ENCODE data around the gene CACNB4. TPM values are rescaled to one million over a fixed set of nuclear protein-coding genes. Genes with fewer than 3 reads are reported as not detected.

The CACNB4 gene
- total RNA-seq, 1 experiment from 2014 or later: 1.00 TPM

DNA sequence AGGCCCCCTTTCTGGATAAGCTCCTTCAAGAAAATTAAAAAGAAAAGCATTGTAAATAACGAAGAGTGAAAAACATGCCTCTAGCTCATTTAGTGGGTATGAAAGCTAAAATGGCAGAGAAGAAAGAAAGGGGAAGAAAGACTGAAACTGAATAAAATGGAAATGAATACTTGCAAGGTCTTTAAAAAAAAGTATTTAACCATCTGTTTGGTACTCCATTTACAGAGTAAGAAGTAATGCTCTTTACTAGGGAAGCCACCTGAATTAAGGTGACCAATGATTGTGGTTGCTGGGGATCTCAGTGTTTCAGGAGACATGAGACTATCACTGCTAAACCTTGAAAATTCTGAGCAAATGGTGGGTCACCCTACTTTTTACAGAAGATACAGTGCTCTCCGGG is 253.0 kb downstream of the CACNB4 start:
- no peak overlapping the region for H3K4me3 ChIP-seq (ENCODE audit: low read depth, low read length)
- H3K9me3 Mint-ChIP-seq (ENCODE audit: unreplicated experiment): no peaks in the 10 kb centered on the region
- no peaks in the 10 kb centered on the region for H3K36me3 ChIP-seq (ENCODE audit: control insufficient read depth, insufficient read depth, low read length)
- H3K9me3 ChIP-seq: no peaks in the 10 kb centered on the region
- H3K4me3 Mint-ChIP-seq (ENCODE audit: unreplicated experiment): no peak overlapping the region
- no TSS peak for BruUV-seq (replicated peaks)
- DNase-seq: no peak
- no peak overlapping the region for H3K27ac Mint-ChIP-seq (ENCODE audit: unreplicated experiment)
- POLR2A ChIA-PET: no interaction called here
- no peaks in the 10 kb centered on the region for H3K27me3 Mint-ChIP-seq (ENCODE audit: insufficient read depth, unreplicated experiment)
- no peaks in the 10 kb centered on the region for H3K27me3 ChIP-seq (replicated peaks; ENCODE audit: control insufficient read depth, insufficient read depth, low read length)
- intact Hi-C loops (cut with micrococcal nuclease; ENCODE audit: unreplicated experiment): no loop called here
- TF ChIP-seq, protein P1, sequence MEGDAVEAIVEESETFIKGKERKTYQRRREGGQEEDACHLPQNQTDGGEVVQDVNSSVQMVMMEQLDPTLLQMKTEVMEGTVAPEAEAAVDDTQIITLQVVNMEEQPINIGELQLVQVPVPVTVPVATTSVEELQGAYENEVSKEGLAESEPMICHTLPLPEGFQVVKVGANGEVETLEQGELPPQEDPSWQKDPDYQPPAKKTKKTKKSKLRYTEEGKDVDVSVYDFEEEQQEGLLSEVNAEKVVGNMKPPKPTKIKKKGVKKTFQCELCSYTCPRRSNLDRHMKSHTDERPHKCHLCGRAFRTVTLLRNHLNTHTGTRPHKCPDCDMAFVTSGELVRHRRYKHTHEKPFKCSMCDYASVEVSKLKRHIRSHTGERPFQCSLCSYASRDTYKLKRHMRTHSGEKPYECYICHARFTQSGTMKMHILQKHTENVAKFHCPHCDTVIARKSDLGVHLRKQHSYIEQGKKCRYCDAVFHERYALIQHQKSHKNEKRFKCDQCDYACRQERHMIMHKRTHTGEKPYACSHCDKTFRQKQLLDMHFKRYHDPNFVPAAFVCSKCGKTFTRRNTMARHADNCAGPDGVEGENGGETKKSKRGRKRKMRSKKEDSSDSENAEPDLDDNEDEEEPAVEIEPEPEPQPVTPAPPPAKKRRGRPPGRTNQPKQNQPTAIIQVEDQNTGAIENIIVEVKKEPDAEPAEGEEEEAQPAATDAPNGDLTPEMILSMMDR (IDR thresholded peaks at IDR 0.05; ENCODE audit: insufficient read depth in 1 of 2, low read depth in 1 of 2, low read length in 1 of 2, severe bottlenecking in 1 of 2, unreplicated experiment in 1 of 2): no peak
- no peaks in the 10 kb centered on the region for H3K36me3 Mint-ChIP-seq (ENCODE audit: insufficient read depth, unreplicated experiment)
- H3K4me1 ChIP-seq: no peaks in the 10 kb centered on the region
- no peaks in the 10 kb centered on the region for H3K4me1 Mint-ChIP-seq (ENCODE audit: low read depth, unreplicated experiment)
- CTCF ChIA-PET: no interaction called here

- no peaks in the 10 kb centered on the region for H3K36me3 Mint-ChIP-seq (ENCODE audit: insufficient read depth, unreplicated experiment)
- no peak overlapping the region for H3K27ac Mint-ChIP-seq (ENCODE audit: unreplicated experiment)
- TF ChIP-seq, protein P1 (IDR thresholded peaks at IDR 0.05; ENCODE audit: insufficient read depth in 1 of 2, low read depth in 1 of 2, low read length in 1 of 2, severe bottlenecking in 1 of 2, unreplicated experiment in 1 of 2): no peak
- no peaks in the 10 kb centered on the region for H3K27me3 Mint-ChIP-seq (ENCODE audit: insufficient read depth, unreplicated experiment)
- intact Hi-C loops (cut with micrococcal nuclease; ENCODE audit: unreplicated experiment): no loop called here
- H3K4me1 Mint-ChIP-seq (ENCODE audit: low read depth, unreplicated experiment): no peaks in the 10 kb centered on the region
- ChIA-PET POLR2A (no interaction called here), CTCF (interaction anchor here (0.6 kb wide), 1 partner anchor 22 kb away, joined by 3 read pairs; no protein-coding TSS in a partner anchor)
- no TSS peak for BruUV-seq (replicated peaks)
- no peak overlapping the region for H3K4me3 ChIP-seq (ENCODE audit: low read depth, low read length)
- no peak for DNase-seq
- H3K4me3 Mint-ChIP-seq (ENCODE audit: unreplicated experiment): no peak overlapping the region
- H3K27me3 ChIP-seq (replicated peaks; ENCODE audit: control insufficient read depth, insufficient read depth, low read length): no peaks in the 10 kb centered on the region
- H3K36me3 ChIP-seq (ENCODE audit: control insufficient read depth, insufficient read depth, low read length): no peaks in the 10 kb centered on the region
- H3K9me3 Mint-ChIP-seq (ENCODE audit: unreplicated experiment): no peaks in the 10 kb centered on the region
- H3K4me1 ChIP-seq: no peaks in the 10 kb centered on the region
- no peaks in the 10 kb centered on the region for H3K9me3 ChIP-seq
Observed at GRCh38 chr2:151845481-151845880, 253.4 kb downstream of the CACNB4 start.

DNA sequence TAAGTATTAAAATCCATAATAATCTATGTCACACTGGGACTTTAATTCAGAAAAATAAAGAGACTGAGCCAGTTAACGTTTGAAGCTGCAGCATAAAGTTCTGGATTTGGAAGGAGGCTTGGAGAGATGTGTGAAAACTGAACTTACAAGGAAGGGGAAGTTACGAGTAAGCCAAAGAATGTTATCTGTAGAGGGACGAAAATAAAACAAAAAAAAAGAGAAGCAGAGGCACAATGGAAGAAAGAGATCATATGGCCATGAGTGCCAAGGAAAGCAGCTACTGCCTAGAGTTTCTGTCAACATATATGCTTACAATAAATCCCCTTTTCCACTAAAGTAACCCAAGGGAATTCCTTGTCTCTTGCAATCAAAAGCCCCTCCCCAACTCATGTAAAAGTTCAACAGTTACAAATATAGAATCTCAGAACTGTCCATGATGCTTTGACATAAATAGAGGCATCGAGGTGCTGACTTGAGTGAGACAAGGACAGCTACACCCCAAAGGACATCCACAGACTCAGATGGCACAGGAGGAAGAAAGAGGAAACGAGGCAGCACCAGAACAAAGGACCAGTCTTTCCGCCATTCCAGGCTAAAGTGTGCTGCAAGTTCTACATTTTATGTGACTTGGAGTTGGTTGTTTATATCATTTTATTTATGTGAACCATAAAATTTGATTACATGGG is 254.5 kb downstream of the CACNB4 start:
- intact Hi-C loops (cut with micrococcal nuclease; ENCODE audit: unreplicated experiment): no loop called here
- CTCF ChIA-PET: no interaction called here
- Histone ChIP-seq H3K4me1 (no peaks in the 10 kb centered on the region), H3K4me3 (ENCODE audit: low read depth, low read length) (no peak overlapping the region), H3K9me3 (no peaks in the 10 kb centered on the region), H3K36me3 (ENCODE audit: control insufficient read depth, insufficient read depth, low read length) (no peaks in the 10 kb centered on the region), H3K27me3 (replicated peaks; ENCODE audit: control insufficient read depth, insufficient read depth, low read length) (no peaks in the 10 kb centered on the region)
- H3K27ac Mint-ChIP-seq (ENCODE audit: unreplicated experiment): no peak overlapping the region
- TF ChIP-seq, protein P1 (IDR thresholded peaks at IDR 0.05; ENCODE audit: insufficient read depth in 1 of 2, low read depth in 1 of 2, low read length in 1 of 2, severe bottlenecking in 1 of 2, unreplicated experiment in 1 of 2): no peak
- POLR2A ChIA-PET: no interaction called here
- H3K27me3 Mint-ChIP-seq (ENCODE audit: insufficient read depth, unreplicated experiment): no peaks in the 10 kb centered on the region
- no peak for DNase-seq
- H3K36me3 Mint-ChIP-seq (ENCODE audit: insufficient read depth, unreplicated experiment): no peaks in the 10 kb centered on the region
- H3K9me3 Mint-ChIP-seq (ENCODE audit: unreplicated experiment): no peaks in the 10 kb centered on the region
- H3K4me1 Mint-ChIP-seq (ENCODE audit: low read depth, unreplicated experiment): no peaks in the 10 kb centered on the region
- no TSS peak for BruUV-seq (replicated peaks)
- H3K4me3 Mint-ChIP-seq (ENCODE audit: unreplicated experiment): no peak overlapping the region

Measured in Caco-2 (cell line).